ENCODE results near the gene SLC24A3. TPM values are rescaled to one million over a fixed set of nuclear protein-coding genes. Genes with fewer than 3 reads are reported as not detected.

The SLC24A3 gene
- total RNA-seq, 1 donor from 2014 or later, result 0.62 TPM

GRCh38 chr20:19265646-19266374, 53.4 kb downstream of the SLC24A3 start:
- no peak for ATAC-seq
- no peak for DNase-seq
- intact Hi-C loops (cut with micrococcal nuclease), result no loop called here

DNA sequence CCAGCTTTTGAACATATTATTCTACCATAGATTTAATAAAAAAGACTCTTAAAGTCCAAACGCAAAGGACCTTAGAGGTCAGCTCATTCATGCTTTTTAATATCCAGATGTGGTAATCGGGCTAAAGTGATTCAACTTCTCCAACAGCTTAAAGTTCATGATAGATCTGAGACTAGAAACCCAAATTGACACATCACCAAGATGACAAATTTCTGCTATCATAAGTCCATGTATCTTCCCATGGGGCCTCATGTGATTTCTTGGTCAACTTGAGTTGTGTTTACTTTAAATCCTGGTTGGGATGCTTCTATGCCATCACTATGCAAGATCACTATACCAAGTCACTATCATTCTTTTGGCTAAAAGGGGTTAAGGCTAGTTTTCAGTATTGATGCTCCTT, 56.0 kb downstream of the SLC24A3 start:
- intact Hi-C loops (cut with micrococcal nuclease), result no loop called here
- DNase-seq (no peak), ATAC-seq (no peak)

GRCh38 chr20:19269737-19270340, 57.4 kb downstream of the SLC24A3 start:
- intact Hi-C loops (cut with micrococcal nuclease), result no loop called here
- DNase-seq (no peak), ATAC-seq (no peak)

- intact Hi-C loops (cut with micrococcal nuclease), result no loop called here
- ATAC-seq (no peak), DNase-seq (no peak)
Observed at GRCh38 chr20:19271879-19272651, 59.6 kb downstream of the SLC24A3 start.

DNA sequence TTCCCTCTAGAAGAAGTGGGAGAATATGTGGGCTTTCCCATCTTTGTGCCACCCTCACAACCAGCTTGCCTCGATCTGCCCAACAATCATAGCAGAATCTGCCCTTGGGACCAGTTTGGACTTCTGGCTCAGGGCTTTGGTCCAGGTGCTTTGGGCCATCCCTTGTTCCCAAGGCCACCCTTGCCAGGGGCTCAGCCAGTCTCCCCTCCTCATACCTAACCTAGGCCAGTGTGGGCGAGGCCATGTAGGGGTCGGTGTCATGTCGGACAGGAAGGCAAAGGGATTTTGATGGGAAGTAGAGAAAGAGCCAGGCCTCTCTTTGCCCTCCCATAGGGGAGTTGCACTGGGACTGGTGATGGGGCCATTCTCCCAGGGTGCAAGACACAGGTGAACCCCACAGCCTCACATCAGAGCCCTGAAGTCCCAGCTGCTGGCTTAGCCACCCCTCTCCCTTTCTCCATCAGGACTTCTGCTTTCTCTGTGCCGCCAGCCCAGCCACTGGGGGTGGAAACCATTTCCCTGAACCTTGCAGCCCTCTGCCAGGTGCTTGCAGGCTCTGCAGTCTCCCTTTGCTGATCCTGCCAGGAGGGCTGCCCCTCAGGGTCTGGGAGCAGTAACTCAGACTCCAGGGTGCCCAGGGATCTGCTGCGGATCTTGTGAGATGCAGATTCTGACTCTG, 60.7 kb downstream of the SLC24A3 start:
- DNase-seq (no peak), ATAC-seq (no peak)
- intact Hi-C loops (cut with micrococcal nuclease), result no loop called here

DNA sequence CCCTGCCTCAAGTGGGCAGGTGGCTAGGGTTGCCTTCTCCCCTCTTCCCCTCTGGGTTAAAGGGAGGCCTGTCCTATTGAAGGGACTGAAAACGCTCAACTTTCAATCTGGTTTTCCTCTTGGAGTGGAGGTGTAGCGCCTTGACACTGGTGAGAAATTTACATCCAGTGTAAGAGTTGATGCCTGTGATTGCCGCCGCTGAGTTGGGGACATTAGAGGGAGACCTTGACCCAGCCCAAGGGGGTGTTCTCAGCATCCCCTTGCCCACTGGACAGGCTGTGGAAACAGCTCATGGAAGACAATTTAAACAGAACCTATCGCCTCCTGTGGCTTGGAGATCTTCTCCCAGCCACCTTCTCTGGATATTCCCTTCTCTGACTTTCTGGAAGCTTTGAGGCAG, 61.6 kb downstream of the SLC24A3 start:
- no peak for ATAC-seq
- intact Hi-C loops (cut with micrococcal nuclease), result no loop called here
- DNase-seq, result no peak

GRCh38 chr20:19274412-19275015, 62.1 kb downstream of the SLC24A3 start:
- ATAC-seq (peak; percentile 76), DNase-seq (peak; percentile 60)
- intact Hi-C loops (cut with micrococcal nuclease), result no loop called here

GRCh38 chr20:19275038-19275629, 62.7 kb downstream of the SLC24A3 start:
- intact Hi-C loops (cut with micrococcal nuclease), result no loop called here
- ATAC-seq (no peak), DNase-seq (no peak)

DNA sequence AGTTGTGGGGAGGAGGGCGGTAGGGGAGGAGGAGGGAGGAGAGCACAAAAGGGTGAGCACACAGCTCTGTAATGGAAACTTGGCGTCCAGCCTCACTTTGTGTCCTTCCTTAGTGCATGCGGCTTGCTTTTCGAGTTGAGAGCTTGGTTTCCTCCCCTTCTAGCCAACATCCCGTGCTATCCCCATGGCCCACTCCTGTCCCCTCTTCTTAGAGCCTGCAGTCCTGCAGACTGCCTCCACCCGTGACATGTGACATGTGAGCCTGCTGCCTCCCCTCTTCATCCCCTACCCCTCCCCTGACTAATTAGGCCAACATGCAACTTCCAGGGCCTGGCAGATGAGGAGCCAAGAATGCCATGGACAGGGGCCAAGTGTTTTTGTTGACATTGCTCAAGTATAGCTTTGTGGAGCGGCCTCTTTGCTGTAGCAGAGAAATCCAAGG, 63.2 kb downstream of the SLC24A3 start:
- ATAC-seq, result peak; percentile 96
- peak; percentile 66 for DNase-seq
- intact Hi-C loops (cut with micrococcal nuclease), result no loop called here

GRCh38 chr20:19277381-19277780, 64.9 kb downstream of the SLC24A3 start:
- no peak for ATAC-seq
- no peak for DNase-seq
- intact Hi-C loops (cut with micrococcal nuclease), result no loop called here

- DNase-seq (no peak), ATAC-seq (no peak)
- intact Hi-C loops (cut with micrococcal nuclease), result no loop called here
Observed at GRCh38 chr20:19283490-19284025, 71.1 kb downstream of the SLC24A3 start.

- ATAC-seq (peak; percentile 43), DNase-seq (no peak)
- intact Hi-C loops (cut with micrococcal nuclease), result no loop called here
Observed at GRCh38 chr20:19284400-19285178, 72.1 kb downstream of the SLC24A3 start.

DNA sequence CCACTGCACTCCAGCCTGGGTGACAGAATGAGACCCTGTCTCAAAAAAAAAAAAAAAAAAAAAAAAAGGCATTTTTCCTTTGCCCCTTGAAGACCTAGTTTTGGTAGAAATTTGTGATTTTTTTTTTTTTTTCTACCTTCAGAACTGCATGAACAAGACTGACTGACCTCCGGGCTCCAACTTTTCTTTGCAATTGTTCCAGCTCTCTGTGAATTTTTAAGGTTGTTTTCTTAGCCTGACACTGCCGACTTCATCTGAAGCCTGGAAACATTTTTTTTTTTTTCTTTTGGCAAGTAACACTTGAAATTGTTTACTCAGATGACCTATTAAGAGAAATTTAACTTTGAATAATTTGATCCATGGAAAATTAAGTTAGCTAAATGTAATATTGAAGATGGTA, 73.0 kb downstream of the SLC24A3 start:
- ATAC-seq (no peak), DNase-seq (no peak)
- intact Hi-C loops (cut with micrococcal nuclease), result no loop called here

DNA sequence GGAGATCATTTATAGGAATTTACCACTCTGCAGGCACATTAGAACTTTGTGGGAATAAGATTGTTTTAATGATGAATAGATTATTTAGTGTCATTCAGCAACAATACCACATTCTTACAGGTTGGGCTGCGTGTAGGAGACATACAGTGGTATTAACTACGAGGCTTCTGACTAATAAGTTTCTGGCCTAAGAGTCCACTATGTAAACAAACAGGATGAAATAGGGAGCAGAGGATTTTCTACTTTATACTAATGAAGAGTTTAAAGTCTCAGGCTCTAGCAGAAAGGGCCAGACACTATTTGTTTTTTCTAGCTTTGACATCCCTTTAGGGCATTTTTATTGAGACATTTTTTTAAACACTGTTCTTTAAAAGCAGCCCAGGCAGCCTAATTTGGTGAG, 75.6 kb downstream of the SLC24A3 start:
- intact Hi-C loops (cut with micrococcal nuclease), result no loop called here
- ATAC-seq (no peak), DNase-seq (no peak)

GRCh38 chr20:19288636-19289035, 76.2 kb downstream of the SLC24A3 start:
- DNase-seq (no peak), ATAC-seq (no peak)
- intact Hi-C loops (cut with micrococcal nuclease), result no loop called here

- intact Hi-C loops (cut with micrococcal nuclease), result no loop called here
- DNase-seq, result no peak
- no peak for ATAC-seq
Observed at GRCh38 chr20:19289451-19289850, 77.0 kb downstream of the SLC24A3 start.

DNA sequence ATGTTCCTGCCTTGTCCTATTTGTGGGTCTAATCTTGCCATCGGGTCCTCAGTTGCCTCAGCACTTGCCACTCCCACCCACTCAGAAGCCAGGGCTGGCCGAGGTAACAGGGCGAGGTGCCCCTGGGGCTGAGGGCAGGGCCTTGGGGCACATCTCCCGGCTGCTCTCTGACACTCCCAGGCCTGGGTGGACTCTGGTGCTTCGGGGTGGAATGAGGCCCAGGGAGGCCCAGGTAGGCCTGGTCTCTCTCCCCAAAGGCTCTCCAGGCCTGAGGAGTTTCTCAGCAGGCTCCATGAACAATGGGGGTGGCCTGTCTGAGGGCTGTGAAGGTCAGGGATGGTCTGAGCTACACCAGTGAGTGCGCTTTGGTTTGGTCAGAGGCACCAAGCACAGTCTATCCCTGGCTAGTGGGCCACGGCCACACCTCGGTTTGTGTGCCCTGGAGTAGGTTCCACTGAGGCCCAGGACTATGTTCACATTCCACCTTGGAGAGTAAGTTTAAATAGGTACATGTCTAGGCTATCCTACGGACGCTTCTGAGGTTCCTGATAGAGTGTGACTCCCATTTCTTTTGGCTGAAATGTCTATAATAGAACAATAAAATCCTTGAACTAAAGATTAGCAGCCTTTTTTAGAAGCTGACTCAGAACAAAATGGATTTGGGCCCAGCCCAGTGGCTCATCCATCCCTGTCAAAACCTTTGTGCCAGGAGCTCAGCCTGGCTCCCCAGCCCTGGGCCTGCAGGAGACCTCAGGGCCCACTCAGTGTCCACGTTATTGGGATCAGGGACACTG, 78.8 kb downstream of the SLC24A3 start:
- ATAC-seq, result no peak
- no peak for DNase-seq
- intact Hi-C loops (cut with micrococcal nuclease), result no loop called here
